HG02870 (cell line): ENCODE data around the gene SETX.
"Not testable (repeated sequence)": the region's sequence is repeated elsewhere in the genome, so short reads cannot be mapped to it uniquely, and the experiment has no call there.

Experiments used
- ATAC-seq: cut with Tn5 transposase; IDR thresholded peaks from one replicate; pipeline ENCODE4 v1.9.1; 2021; ENCODE audit warnings: mild to moderate bottlenecking, moderate library complexity; ENCODE audit not compliant: unreplicated experiment

SETX gene

GRCh38 chr9:132354637-132355355 lies at the start of gene SETX:
Gene SETX, minus strand, starts transcription at chr9:132354986. Its CDS starts 5,558 bp downstream, at chr9:132349428.
- ATAC-seq: peak; percentile 81

- ATAC-seq: no peak
These were observed 49.6 kb upstream of the SETX start for GRCh38 chr9:132404228-132404881.

- no peak for ATAC-seq
These were observed 47.0 kb upstream of the SETX start for GRCh38 chr9:132401824-132402223.

- no peak for ATAC-seq
These were observed 40.8 kb upstream of the SETX start for GRCh38 chr9:132395560-132395959.

- ATAC-seq: no peak
These were observed 36.7 kb upstream of the SETX start for GRCh38 chr9:132391449-132391848.

GRCh38 chr9:132390966-132391365 lies 36.2 kb upstream of the SETX start:
- no peak for ATAC-seq

GRCh38 chr9:132387133-132387532 lies 32.3 kb upstream of the SETX start:
- no peak for ATAC-seq

GRCh38 chr9:132384376-132384775 lies 29.6 kb upstream of the SETX start:
- ATAC-seq: no peak

GRCh38 chr9:132383462-132383883 lies 28.7 kb upstream of the SETX start:
- no peak for ATAC-seq

- ATAC-seq: peak; percentile 61
These were observed 27.3 kb upstream of the SETX start for GRCh38 chr9:132381966-132382541.

- not testable (repeated sequence) for ATAC-seq
These were observed 23.6 kb upstream of the SETX start for GRCh38 chr9:132378416-132378815.

- ATAC-seq: not testable (repeated sequence)
These were observed 23.0 kb upstream of the SETX start for GRCh38 chr9:132377769-132378168.

GRCh38 chr9:132372177-132373095 lies 17.6 kb upstream of the SETX start:
- no peak for ATAC-seq

- ATAC-seq: no peak
These were observed 15.8 kb upstream of the SETX start for GRCh38 chr9:132370592-132370991.

GRCh38 chr9:132369421-132369820 lies 14.6 kb upstream of the SETX start:
- no peak for ATAC-seq

GRCh38 chr9:132367613-132368313 lies 13.0 kb upstream of the SETX start:
- ATAC-seq: no peak

GRCh38 chr9:132366481-132366880 lies 11.7 kb upstream of the SETX start:
- no peak for ATAC-seq

GRCh38 chr9:132365986-132366385 lies 11.2 kb upstream of the SETX start:
- ATAC-seq: no peak

- no peak for ATAC-seq
These were observed 9.3 kb upstream of the SETX start for GRCh38 chr9:132364068-132364467.

GRCh38 chr9:132357764-132358163 lies 3.0 kb upstream of the SETX start:
- no peak for ATAC-seq
